Stimulated activated CD4-positive, alpha-beta T cell treated with anti-CD3 and anti-CD28 coated beads, TNF-alpha, amount 100 ng/mL, for 24 hours (primary cell): ENCODE results near the gene DTD1.

Experiments
- DNase-seq, 3 experiments: peaks; one replicate each; pipeline ENCODE4 v3.0.0-alpha.2; 2020; ENCODE audit warnings: low read depth in 3 of 3

DTD1 gene

GRCh38 chr20:18662279-18663040 lies 74.6 kb downstream of the DTD1 start:
- no peak for DNase-seq

- DNase-seq = no peak
These were observed 76.1 kb downstream of the DTD1 start for GRCh38 chr20:18663932-18664331.

GRCh38 chr20:18665135-18665534 lies 77.3 kb downstream of the DTD1 start:
- no peak for DNase-seq

GRCh38 chr20:18666803-18667415 lies 79.1 kb downstream of the DTD1 start:
- DNase-seq = no peak

- no peak for DNase-seq
These were observed 81.6 kb downstream of the DTD1 start for GRCh38 chr20:18669241-18670019.

- no peak for DNase-seq
These were observed 83.4 kb downstream of the DTD1 start for GRCh38 chr20:18671203-18671710.

GRCh38 chr20:18672834-18673233 lies 85.0 kb downstream of the DTD1 start:
- DNase-seq = no peak

GRCh38 chr20:18676396-18676795 lies 88.5 kb downstream of the DTD1 start:
- no peak for DNase-seq

- no peak for DNase-seq
These were observed 89.3 kb downstream of the DTD1 start for GRCh38 chr20:18677126-18677525.

- DNase-seq = no peak
These were observed 90.9 kb downstream of the DTD1 start for GRCh38 chr20:18678549-18679419.

GRCh38 chr20:18683839-18684238 lies 96.0 kb downstream of the DTD1 start:
- DNase-seq = no peak

GRCh38 chr20:18684775-18685174 lies 96.9 kb downstream of the DTD1 start:
- DNase-seq = no peak

GRCh38 chr20:18685406-18685805 lies 97.6 kb downstream of the DTD1 start:
- DNase-seq = no peak

- no peak for DNase-seq
These were observed 98.8 kb downstream of the DTD1 start for GRCh38 chr20:18686696-18687095.

GRCh38 chr20:18688676-18689075 lies 100.8 kb downstream of the DTD1 start:
- no peak for DNase-seq

- no peak for DNase-seq
These were observed 101.7 kb downstream of the DTD1 start for GRCh38 chr20:18689557-18689956.

GRCh38 chr20:18692447-18692846 lies 104.6 kb downstream of the DTD1 start:
- DNase-seq = no peak

GRCh38 chr20:18694071-18694470 lies 106.2 kb downstream of the DTD1 start:
- DNase-seq = no peak

GRCh38 chr20:18695175-18695574 lies 107.3 kb downstream of the DTD1 start:
- no peak for DNase-seq

GRCh38 chr20:18698735-18699380 lies 111.0 kb downstream of the DTD1 start:
- no peak for DNase-seq

GRCh38 chr20:18701969-18702368 lies 114.1 kb downstream of the DTD1 start:
- DNase-seq = no peak
